ENCODE data around the gene DTX3. TPM values are rescaled to one million over a fixed set of nuclear protein-coding genes. Genes with fewer than 3 reads are reported as not detected.
"Not testable (repeated sequence)": the region's sequence is repeated elsewhere in the genome, so short reads cannot be mapped to it uniquely, and the experiment has no call there.

DTX3 gene
- total RNA-seq, 1 donor from 2014 or later: 18.3 TPM

GRCh38 chr12:57560516-57560915 lies 44.1 kb upstream of the DTX3 start:
- no peak overlapping the region for H3K4me3 Mint-ChIP-seq (ENCODE audit: unreplicated experiment)
- DNase-seq (ENCODE audit: low read depth) (no peak), FAIRE-seq (no peak)
- peaks cover 1% of the 10 kb centered on the region for H3K9me3 Mint-ChIP-seq (ENCODE audit: unreplicated experiment)
- H3K27me3 Mint-ChIP-seq (ENCODE audit: low read depth, unreplicated experiment): peaks cover 12% of the 10 kb centered on the region
- Histone ChIP-seq H3K9me3 (ENCODE audit: insufficient read depth, low read depth, low read length) (no peaks in the 10 kb centered on the region), H3K4me3 (ENCODE audit: insufficient read depth, low read depth, low read length) (no peak overlapping the region), H3K27me3 (ENCODE audit: insufficient read depth, low read length) (no peaks in the 10 kb centered on the region), H3K36me3 (ENCODE audit: insufficient read depth, low read length) (peaks cover 4% of the 10 kb centered on the region), H3K9ac (ENCODE audit: low read length) (no peak overlapping the region), H2AFZ (ENCODE audit: low read depth, low read length) (no peak overlapping the region), H4K20me1 (ENCODE audit: insufficient read depth, low read length) (no peaks in the 10 kb centered on the region), H3K4me2 (ENCODE audit: low read length) (no peak overlapping the region), H3K4me1 (ENCODE audit: insufficient read depth, low read length) (peaks cover 3% of the 10 kb centered on the region), H3K79me2 (ENCODE audit: insufficient read depth, low read length) (no peaks in the 10 kb centered on the region), H3K27ac (ENCODE audit: low read depth, low read length) (no peak overlapping the region)
- H3K4me1 Mint-ChIP-seq (ENCODE audit: low read depth, unreplicated experiment): no peaks in the 10 kb centered on the region
- TF ChIP-seq EZH2 (IDR thresholded peaks at IDR 0.05; ENCODE audit: insufficient read depth, low read length): no peak
- TF ChIP-seq CTCF (IDR thresholded peaks at IDR 0.05; ENCODE audit: insufficient read depth, low read depth, low read length): no peak
- peaks cover 16% of the 10 kb centered on the region for H3K36me3 Mint-ChIP-seq (ENCODE audit: low read depth, unreplicated experiment)
- no peak overlapping the region for H3K27ac Mint-ChIP-seq (ENCODE audit: unreplicated experiment)

- Mint-ChIP-seq H3K27me3 (ENCODE audit: low read depth, unreplicated experiment) (peaks cover 12% of the 10 kb centered on the region), H3K36me3 (ENCODE audit: low read depth, unreplicated experiment) (peaks cover 16% of the 10 kb centered on the region)
- not testable (repeated sequence) for H3K9me3 ChIP-seq (ENCODE audit: insufficient read depth, low read depth, low read length); H2AFZ ChIP-seq (ENCODE audit: low read depth, low read length); H3K79me2 ChIP-seq (ENCODE audit: insufficient read depth, low read length); H4K20me1 ChIP-seq (ENCODE audit: insufficient read depth, low read length); H3K4me2 ChIP-seq (ENCODE audit: low read length); H3K4me1 ChIP-seq (ENCODE audit: insufficient read depth, low read length); H3K27me3 ChIP-seq (ENCODE audit: insufficient read depth, low read length); FAIRE-seq; H3K4me3 Mint-ChIP-seq (ENCODE audit: unreplicated experiment); H3K4me3 ChIP-seq (ENCODE audit: insufficient read depth, low read depth, low read length); H3K36me3 ChIP-seq (ENCODE audit: insufficient read depth, low read length); DNase-seq (ENCODE audit: low read depth); H3K9me3 Mint-ChIP-seq (ENCODE audit: unreplicated experiment); H3K27ac ChIP-seq (ENCODE audit: low read depth, low read length); H3K27ac Mint-ChIP-seq (ENCODE audit: unreplicated experiment); H3K9ac ChIP-seq (ENCODE audit: low read length); H3K4me1 Mint-ChIP-seq (ENCODE audit: low read depth, unreplicated experiment)
Measured at GRCh38 chr12:57561117-57561516, 43.5 kb upstream of the DTX3 start.

- no peak overlapping the region for H3K9ac ChIP-seq (ENCODE audit: low read length)
- H3K27ac Mint-ChIP-seq (ENCODE audit: unreplicated experiment): no peak overlapping the region
- FAIRE-seq (no peak), DNase-seq (ENCODE audit: low read depth) (no peak)
- no peaks in the 10 kb centered on the region for H3K27me3 ChIP-seq (ENCODE audit: insufficient read depth, low read length)
- no peaks in the 10 kb centered on the region for H3K4me1 Mint-ChIP-seq (ENCODE audit: low read depth, unreplicated experiment)
- H2AFZ ChIP-seq (ENCODE audit: low read depth, low read length): no peak overlapping the region
- TF ChIP-seq CTCF (IDR thresholded peaks at IDR 0.05; ENCODE audit: insufficient read depth, low read depth, low read length): no peak
- no peak for TF ChIP-seq EZH2 (IDR thresholded peaks at IDR 0.05; ENCODE audit: insufficient read depth, low read length)
- H4K20me1 ChIP-seq (ENCODE audit: insufficient read depth, low read length): no peaks in the 10 kb centered on the region
- H3K36me3 Mint-ChIP-seq (ENCODE audit: low read depth, unreplicated experiment): peaks cover 19% of the 10 kb centered on the region
- H3K27ac ChIP-seq (ENCODE audit: low read depth, low read length): no peak overlapping the region
- no peaks in the 10 kb centered on the region for H3K9me3 ChIP-seq (ENCODE audit: insufficient read depth, low read depth, low read length)
- H3K36me3 ChIP-seq (ENCODE audit: insufficient read depth, low read length): peaks cover 4% of the 10 kb centered on the region
- H3K79me2 ChIP-seq (ENCODE audit: insufficient read depth, low read length): no peaks in the 10 kb centered on the region
- no peak overlapping the region for H3K4me2 ChIP-seq (ENCODE audit: low read length)
- H3K4me3 ChIP-seq (ENCODE audit: insufficient read depth, low read depth, low read length): no peak overlapping the region
- peaks cover 1% of the 10 kb centered on the region for H3K9me3 Mint-ChIP-seq (ENCODE audit: unreplicated experiment)
- H3K4me1 ChIP-seq (ENCODE audit: insufficient read depth, low read length): peaks cover 3% of the 10 kb centered on the region
- no peak overlapping the region for H3K4me3 Mint-ChIP-seq (ENCODE audit: unreplicated experiment)
- peaks cover 12% of the 10 kb centered on the region for H3K27me3 Mint-ChIP-seq (ENCODE audit: low read depth, unreplicated experiment)
Measured at GRCh38 chr12:57563358-57563757, 41.3 kb upstream of the DTX3 start.
